Activated naive CD8-positive, alpha-beta T cell treated with anti-CD3 and anti-CD28 coated beads for 36 hours (primary cell): ENCODE measurements around the gene FCGR2B. TPM values are rescaled to one million over a fixed set of nuclear protein-coding genes. Genes with fewer than 3 reads are reported as not detected.

Source experiments
- total RNA-seq, 2 experiments: library from RNA; stranded (reverse); gene quantifications; one replicate each; pipeline ENCODE4 v1.2.3, GENCODE V29; 2021

Gene FCGR2B
- total RNA-seq, 2 experiments from 2014 or later = 0.20 to 0.25 TPM

Other genes with a start within 250 kb of the FCGR2B start
- not detected for gene FCGR2A, start 157.7 kb upstream of the FCGR2B start, total RNA-seq
- gene HSPA6, start 138.6 kb upstream of the FCGR2B start, total RNA-seq = under 1 TPM; 0.33 to 0.34 TPM
- gene FCGR3A, start 113.3 kb upstream of the FCGR2B start, total RNA-seq = not detected
- gene FCGR3B, start 32.0 kb upstream of the FCGR2B start, total RNA-seq = not detected
- gene FCRLA, start 44.1 kb downstream of the FCGR2B start, total RNA-seq = under 1 TPM; 0.35 to 0.56 TPM
- gene FCRLB, start 58.4 kb downstream of the FCGR2B start, total RNA-seq = under 1 TPM; 0.49 to 0.76 TPM
- 10 to 100 TPM; 39.9 to 40.3 TPM for gene DUSP12, start 86.6 kb downstream of the FCGR2B start, total RNA-seq
- 10 to 100 TPM; 20.2 to 22.1 TPM for gene ATF6, start 103.2 kb downstream of the FCGR2B start, total RNA-seq